GM20000 (cell line): ENCODE measurements around the gene NID1.

Source experiments
- DNase-seq: peaks from one replicate; pipeline ENCODE4 v3.0.0; 2012; ENCODE audit warnings: low spot score
- CTCF ChIP-seq: IDR thresholded peaks from 2 replicates; pipeline ENCODE4 v1.5.1; 2012; ENCODE audit warnings: mild to moderate bottlenecking, control low read depth; ENCODE audit errors: extremely low read depth, missing control alignments

Gene NID1

DNA sequence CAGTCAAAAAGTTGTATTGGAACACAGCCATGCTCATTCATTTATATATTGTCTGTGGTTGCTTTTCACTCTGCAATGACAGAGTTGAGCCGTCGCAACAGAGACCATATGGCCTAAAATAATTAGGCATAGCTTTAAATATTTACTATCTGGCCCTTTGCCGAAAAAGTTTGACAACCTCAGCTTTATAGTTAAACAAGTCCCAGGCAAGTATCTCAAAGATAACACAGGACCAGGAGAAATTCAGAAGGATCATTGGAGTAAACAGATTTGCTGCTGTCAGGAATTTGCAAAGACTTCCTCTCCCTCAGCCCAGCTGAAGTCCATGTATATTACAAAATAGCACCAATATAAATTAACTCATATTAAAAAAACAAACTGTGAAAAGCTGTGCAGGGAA is 34.4 kb downstream of the NID1 start:
- no peak for DNase-seq
- TF ChIP-seq CTCF, result no peak

GRCh38 chr1:236029428-236029940 is 35.4 kb downstream of the NID1 start:
- TF ChIP-seq CTCF, result no peak
- no peak for DNase-seq

GRCh38 chr1:236027104-236027503 is 37.8 kb downstream of the NID1 start:
- TF ChIP-seq CTCF, result no peak
- DNase-seq, result no peak

DNA sequence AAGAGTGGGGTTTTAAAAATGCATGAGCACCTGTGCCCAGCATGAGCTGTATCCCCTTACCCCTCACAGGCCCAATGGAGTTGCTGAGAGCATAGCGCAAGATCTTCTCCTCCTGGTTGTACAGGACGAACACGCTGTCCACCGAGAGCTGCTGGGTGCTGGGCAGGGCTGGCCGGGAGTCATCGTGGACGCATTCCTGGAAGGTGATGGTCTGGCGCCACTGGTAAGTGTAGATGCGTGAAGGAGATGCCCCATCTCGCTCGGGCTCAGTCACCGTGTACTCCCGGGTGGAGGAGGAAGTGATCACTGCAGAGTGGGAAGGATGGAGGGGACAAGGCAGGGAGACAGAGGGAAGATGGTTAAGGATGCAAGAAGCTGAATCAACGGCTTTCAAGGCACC is 39.1 kb downstream of the NID1 start:
- no peak for DNase-seq
- no peak for TF ChIP-seq CTCF

DNA sequence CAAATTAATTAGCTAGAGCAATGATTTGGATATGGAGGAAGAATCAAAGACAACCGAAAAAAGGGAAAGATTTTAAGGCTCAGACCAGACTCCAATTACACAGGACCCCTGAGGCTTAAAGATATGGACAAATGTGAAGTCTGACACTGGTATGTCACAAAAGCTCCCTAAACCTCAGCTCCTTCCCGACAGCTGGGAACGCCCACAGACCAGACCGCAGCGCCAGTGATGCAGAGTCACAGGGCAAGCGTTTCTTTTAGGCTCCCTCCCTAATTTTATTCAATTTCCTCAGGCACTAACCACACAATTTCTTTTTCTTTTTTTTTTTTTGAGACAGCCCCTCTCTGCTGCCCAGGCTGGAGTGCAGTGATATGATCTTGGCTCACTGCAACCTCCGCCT is 40.2 kb downstream of the NID1 start:
- no peak for DNase-seq
- no peak for TF ChIP-seq CTCF

DNA sequence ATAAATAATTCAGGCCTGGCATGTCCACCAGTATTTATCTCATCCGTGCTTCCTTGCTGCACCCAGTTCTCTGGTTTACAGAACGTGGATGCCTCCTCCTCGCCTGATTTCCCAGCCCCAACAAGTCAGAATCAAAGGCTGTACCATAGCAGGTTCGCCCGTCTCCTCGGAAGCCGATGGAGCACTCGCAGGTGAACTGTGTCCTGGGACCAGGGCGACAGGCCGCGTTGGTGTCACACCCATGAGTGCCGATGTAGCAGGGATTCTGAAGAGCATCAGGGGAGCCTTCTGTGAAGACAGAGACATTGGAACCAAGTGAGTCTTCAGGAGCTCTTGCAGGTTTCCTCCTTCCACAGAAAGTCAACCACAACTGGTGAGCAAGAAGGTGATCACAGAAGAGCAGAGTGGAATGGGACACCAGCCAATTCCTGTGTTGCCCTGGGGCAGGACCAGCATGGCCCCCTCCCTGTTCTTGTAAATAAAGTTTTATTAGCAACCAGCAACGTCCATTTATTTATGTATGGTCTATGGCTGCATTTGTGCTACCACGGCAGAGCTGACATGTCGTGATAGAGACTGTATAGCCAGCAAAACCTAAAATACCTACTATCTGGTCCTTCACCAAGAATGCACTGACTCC is 40.8 kb downstream of the NID1 start:
- no peak for DNase-seq
- TF ChIP-seq CTCF, result no peak

- TF ChIP-seq CTCF, result no peak
- DNase-seq, result no peak
Measured at GRCh38 chr1:236021424-236022135, 43.3 kb downstream of the NID1 start.
